ENCODE measurements around the gene COA5.

GRCh38 chr2:98563394-98563793 lies 44.9 kb downstream of the COA5 start:
- TF ChIP-seq POLR2A (IDR thresholded peaks at IDR 0.05), result no peak
- no peak for TF ChIP-seq CTCF (IDR thresholded peaks at IDR 0.05 in 8 of 11, conservative IDR thresholded peaks at IDR 0.05 in 3 of 11)
- no peak for TF ChIP-seq POLR2AphosphoS5 (IDR thresholded peaks at IDR 0.05)
